BLaER1 treated with 17β-estradiol and CSF1 and Interleukin-3, amounts not matched to agents 10 nM and 100 nM (cell line): Measurements from ENCODE around the gene RAB8B.

Source experiments
- H3K27ac ChIP-seq, 11 experiments: shearing (Covaris generic); formaldehyde crosslinking; 2 replicates each; pipeline ENCODE4 v1.8.1; 2022
- H3K27me3 ChIP-seq, 11 experiments: shearing (Covaris generic); formaldehyde crosslinking; 2 replicates each; pipeline ENCODE4 v1.8.1; 2022
- H3K36me3 ChIP-seq, 11 experiments: shearing (Covaris generic); formaldehyde crosslinking; 2 replicates each; pipeline ENCODE4 v1.8.1; 2022
- H3K4me1 ChIP-seq, 10 experiments: shearing (Covaris generic); formaldehyde crosslinking; 2 replicates each; pipeline ENCODE4 v1.8.1; 2022
- H3K4me2 ChIP-seq, 11 experiments: shearing (Covaris generic); formaldehyde crosslinking; 2 replicates each; pipeline ENCODE4 v1.8.1; 2022
- H3K4me3 ChIP-seq, 10 experiments: shearing (Covaris generic); formaldehyde crosslinking; 2 replicates each; pipeline ENCODE4 v1.8.1; 2022
- H3K9ac ChIP-seq, 11 experiments: shearing (Covaris generic); formaldehyde crosslinking; 2 replicates each; pipeline ENCODE4 v1.8.1; 2022
- H3K9me3 ChIP-seq, 11 experiments: shearing (Covaris generic); formaldehyde crosslinking; replicated peaks in 1 of 11; 2 replicates each; pipeline ENCODE4 v1.8.1; 2022
- H4K20me1 ChIP-seq, 11 experiments: shearing (Covaris generic); formaldehyde crosslinking; 2 replicates each; pipeline ENCODE4 v1.8.1; 2022
- Cebpa-rat ChIP-seq, 11 experiments: shearing (Covaris generic); IDR thresholded peaks; 2 replicates each; pipeline ENCODE4 v1.8.1; 2022

RAB8B gene

GRCh38 chr15:63288342-63288741 is 98.9 kb downstream of the RAB8B start:
- Histone ChIP-seq H3K4me2 (peak overlapping the region in 2 of 11 experiments; percentile 12 to 23; a peak in 1 of 22 replicates), H3K9me3 (no peaks in the 10 kb centered on the region)
- TF ChIP-seq Cebpa-rat (IDR thresholded peaks at IDR 0.05): no peak

GRCh38 chr15:63288778-63289378 is 99.5 kb downstream of the RAB8B start:
- Histone ChIP-seq H3K4me3 (no peak overlapping the region), H3K27me3 (no peaks in the 10 kb centered on the region), H3K9ac (no peak overlapping the region), H3K4me1 (peaks cover 0 to 57% (median 9%) of the 10 kb centered on the region in 10 experiments; a peak in 14 of 20 replicates), H3K36me3 (peaks cover 6 to 62% (median 15%) of the 10 kb centered on the region in 11 experiments; a peak in 19 of 22 replicates), H3K4me2 (peak overlapping the region in 2 of 11 experiments; percentile 12 to 23; a peak in 1 of 22 replicates), H3K27ac (no peak overlapping the region), H4K20me1 (no peaks in the 10 kb centered on the region), H3K9me3 (no peaks in the 10 kb centered on the region)
- TF ChIP-seq Cebpa-rat (IDR thresholded peaks at IDR 0.05): no peak

More at GRCh38 chr15:63288342-63288741, 98.9 kb downstream of the RAB8B start:
- H3K27ac ChIP-seq: no peak overlapping the region
- no peaks in the 10 kb centered on the region for H3K27me3 ChIP-seq
- H4K20me1 ChIP-seq: no peaks in the 10 kb centered on the region
- peaks cover 6 to 67% (median 16%) of the 10 kb centered on the region in 11 experiments; a peak in 19 of 22 replicates for H3K36me3 ChIP-seq
- peaks cover 0 to 60% (median 12%) of the 10 kb centered on the region in 10 experiments; a peak in 16 of 20 replicates for H3K4me1 ChIP-seq
- H3K4me3 ChIP-seq: no peak overlapping the region
- H3K9ac ChIP-seq: no peak overlapping the region

- no peak for TF ChIP-seq Cebpa-rat (IDR thresholded peaks at IDR 0.05)
- Histone ChIP-seq H3K9me3 (no peaks in the 10 kb centered on the region), H3K9ac (no peak overlapping the region), H3K27ac (peak overlapping the region in 3 of 11 experiments; percentile 14 to 28 (median 26); a peak in 4 of 22 replicates), H4K20me1 (no peaks in the 10 kb centered on the region), H3K27me3 (no peaks in the 10 kb centered on the region), H3K4me1 (peaks cover 0 to 65% (median 9%) of the 10 kb centered on the region in 10 experiments; a peak in 16 of 20 replicates), H3K4me2 (peak overlapping the region in 5 of 11 experiments; percentile 50 to 75 (median 70); a peak in 11 of 22 replicates), H3K36me3 (peaks cover 0 to 52% (median 9%) of the 10 kb centered on the region in 11 experiments; a peak in 9 of 22 replicates), H3K4me3 (no peak overlapping the region)
Measured at GRCh38 chr15:63291507-63291906, 102.1 kb downstream of the RAB8B start.

- H3K4me1 ChIP-seq: peaks cover 0 to 58% (median 9%) of the 10 kb centered on the region in 10 experiments; a peak in 16 of 20 replicates
- no peaks in the 10 kb centered on the region for H3K27me3 ChIP-seq
- peak overlapping the region in 2 of 11 experiments; percentile 52 to 75; a peak in 5 of 22 replicates for H3K4me2 ChIP-seq
- no peak overlapping the region for H3K27ac ChIP-seq
- H3K4me3 ChIP-seq: no peak overlapping the region
- TF ChIP-seq Cebpa-rat (IDR thresholded peaks at IDR 0.05): no peak
- H3K9me3 ChIP-seq: no peaks in the 10 kb centered on the region
- H3K36me3 ChIP-seq: peaks cover 0 to 51% (median 9%) of the 10 kb centered on the region in 11 experiments; a peak in 10 of 22 replicates
- H3K9ac ChIP-seq: no peak overlapping the region
- no peaks in the 10 kb centered on the region for H4K20me1 ChIP-seq
Measured at GRCh38 chr15:63292241-63292640, 102.8 kb downstream of the RAB8B start.

GRCh38 chr15:63292771-63293170 is 103.4 kb downstream of the RAB8B start:
- H3K9ac ChIP-seq: no peak overlapping the region
- H3K27ac ChIP-seq: no peak overlapping the region
- H3K4me2 ChIP-seq: peak overlapping the region in 2 of 11 experiments; percentile 52 to 75; a peak in 3 of 22 replicates
- H3K4me1 ChIP-seq: peaks cover 0 to 55% (median 9%) of the 10 kb centered on the region in 10 experiments; a peak in 16 of 20 replicates
- no peak overlapping the region for H3K4me3 ChIP-seq
- H4K20me1 ChIP-seq: no peaks in the 10 kb centered on the region
- no peak for TF ChIP-seq Cebpa-rat (IDR thresholded peaks at IDR 0.05)
- no peaks in the 10 kb centered on the region for H3K27me3 ChIP-seq
- no peaks in the 10 kb centered on the region for H3K9me3 ChIP-seq
- H3K36me3 ChIP-seq: peaks cover under 1 to 51% (median 11%) of the 10 kb centered on the region in 11 experiments; a peak in 12 of 22 replicates

GRCh38 chr15:63294359-63294758 is 105.0 kb downstream of the RAB8B start:
- Histone ChIP-seq H3K27ac (no peak overlapping the region; a peak in 1 of 22 replicates), H3K4me1 (peaks cover 0 to 48% (median 7%) of the 10 kb centered on the region in 10 experiments; a peak in 16 of 20 replicates), H3K36me3 (peaks cover 3 to 58% (median 16%) of the 10 kb centered on the region in 11 experiments; a peak in 12 of 22 replicates), H4K20me1 (no peaks in the 10 kb centered on the region), H3K4me3 (no peak overlapping the region), H3K9me3 (no peaks in the 10 kb centered on the region), H3K9ac (no peak overlapping the region), H3K4me2 (peak overlapping the region in 3 of 11 experiments; percentile 56 to 67 (median 60); a peak in 6 of 22 replicates), H3K27me3 (no peaks in the 10 kb centered on the region)
- TF ChIP-seq Cebpa-rat (IDR thresholded peaks at IDR 0.05): no peak

GRCh38 chr15:63295341-63295740 is 105.9 kb downstream of the RAB8B start:
- H3K9me3 ChIP-seq: no peaks in the 10 kb centered on the region
- no peak overlapping the region for H3K27ac ChIP-seq
- TF ChIP-seq Cebpa-rat (IDR thresholded peaks at IDR 0.05): no peak
- H3K27me3 ChIP-seq: no peaks in the 10 kb centered on the region
- H3K9ac ChIP-seq: no peak overlapping the region
- H3K4me3 ChIP-seq: no peak overlapping the region
- peaks cover 0 to 46% (median 7%) of the 10 kb centered on the region in 10 experiments; a peak in 16 of 20 replicates for H3K4me1 ChIP-seq
- no peaks in the 10 kb centered on the region for H4K20me1 ChIP-seq
- peak overlapping the region in 3 of 11 experiments; percentile 2 to 67 (median 19); a peak in 2 of 22 replicates for H3K4me2 ChIP-seq
- H3K36me3 ChIP-seq: peaks cover 5 to 63% (median 14%) of the 10 kb centered on the region in 11 experiments; a peak in 12 of 22 replicates

- Histone ChIP-seq H3K27ac (no peak overlapping the region), H3K4me2 (no peak overlapping the region), H3K9me3 (no peaks in the 10 kb centered on the region), H3K4me3 (no peak overlapping the region), H3K9ac (no peak overlapping the region), H3K36me3 (peaks cover 5 to 71% (median 21%) of the 10 kb centered on the region in 11 experiments; a peak in 12 of 22 replicates), H4K20me1 (no peaks in the 10 kb centered on the region), H3K27me3 (no peaks in the 10 kb centered on the region), H3K4me1 (peaks cover 0 to 38% (median 7%) of the 10 kb centered on the region in 10 experiments; a peak in 16 of 20 replicates)
- no peak for TF ChIP-seq Cebpa-rat (IDR thresholded peaks at IDR 0.05)
Measured at GRCh38 chr15:63296195-63296594, 106.8 kb downstream of the RAB8B start.

- Histone ChIP-seq H3K4me3 (no peak overlapping the region), H3K9me3 (no peaks in the 10 kb centered on the region), H3K27ac (no peak overlapping the region), H3K27me3 (no peaks in the 10 kb centered on the region), H3K4me1 (peaks cover 0 to 7% (median 1%) of the 10 kb centered on the region in 10 experiments; a peak in 5 of 20 replicates), H3K4me2 (no peak overlapping the region), H3K9ac (no peak overlapping the region), H3K36me3 (peaks cover 21 to 99% (median 36%) of the 10 kb centered on the region in 11 experiments; a peak in 19 of 22 replicates), H4K20me1 (no peaks in the 10 kb centered on the region)
- TF ChIP-seq Cebpa-rat (IDR thresholded peaks at IDR 0.05): no peak
Measured at GRCh38 chr15:63299943-63300575, 110.7 kb downstream of the RAB8B start.
